Uterus (tissue), 4 donors: ENCODE measurements around the gene RANBP17. TPM values are rescaled to one million over a fixed set of nuclear protein-coding genes. Genes with fewer than 3 reads are reported as not detected.

Experiments
- DNase-seq, 2 donors: peaks; one replicate each; pipeline ENCODE4 v3.0.0-alpha.2; 2019 to 2020
- H3K27ac ChIP-seq, 2 donors: fragments of 200-600 bp; sonication (generic); 1 replicate in 1 of 2; 2 replicates in 1 of 2; pipeline ENCODE4 v1.5.1; 2016 to 2018
- H3K27me3 ChIP-seq, 2 donors: fragments of 200-600 bp; sonication (generic); one replicate each; pipeline ENCODE4 v1.5.1; 2018 to 2019; ENCODE audit warnings: control low read depth in 1 of 2
- H3K36me3 ChIP-seq, 2 donors: fragments of 200-600 bp; sonication (generic); one replicate each; pipeline ENCODE4 v1.5.1; 2019; ENCODE audit warnings: control low read depth in 1 of 2
- H3K4me1 ChIP-seq, 2 donors: fragments of 200-600 bp; sonication (generic); one replicate each; pipeline ENCODE4 v1.5.1; 2018 to 2019; ENCODE audit warnings: control low read depth in 1 of 2
- H3K4me3 ChIP-seq, 2 donors: fragments of 200-600 bp; sonication (generic); 1 replicate in 1 of 2; 2 replicates in 1 of 2; pipeline ENCODE4 v1.5.1; 2018 to 2019; ENCODE audit warnings: mild to moderate bottlenecking in 1 of 2
- H3K9me3 ChIP-seq, 2 donors: fragments of 200-600 bp; sonication (generic); one replicate each; pipeline ENCODE4 v1.5.1; 2019; ENCODE audit warnings: control low read depth in 1 of 2
- POLR2A ChIP-seq, 2 donors: fragments of 450-650 bp; IDR thresholded peaks; one replicate each; pipeline ENCODE4 v1.6.1; 2016; ENCODE audit warnings: antibody characterized with exemption in 2 of 2, mild to moderate bottlenecking in 1 of 2, moderate library complexity in 1 of 2
- intact Hi-C: fragments of 100-400 bp; cut with DNase I; formaldehyde crosslinking; loops from one replicate; pipeline ENCODE4 v1.15.1; 2023; ENCODE audit warnings: low total_unique reads
- total RNA-seq, 4 donors: library from RNA; depleted of rRNA in 3 of 4; stranded (reverse); fragments of >200 nt in 3 of 4; gene quantifications; one replicate each; pipeline versions ENCODE4 v1.1.0 to v1.2.4, GENCODE V29; 2014 to 2023
- TF ChIP-seq, protein P1 (sequence below), 4 experiments: fragments of 200-600 bp in 2 of 4; fragments of 450-650 bp in 2 of 4; sonication (generic) in 2 of 4; IDR thresholded peaks; one replicate each; pipeline ENCODE4 v1.5.1; 2016 to 2019; ENCODE audit warnings: antibody characterized with exemption in 4 of 4, mild to moderate bottlenecking in 2 of 4, moderate library complexity in 1 of 4
- donor health status: DM: yes; HTN: yes; CAD: no.

RANBP17 gene
- total RNA-seq, 4 donors from 2014 or later = 1.8 to 72.8 (median 7.6) TPM

DNA sequence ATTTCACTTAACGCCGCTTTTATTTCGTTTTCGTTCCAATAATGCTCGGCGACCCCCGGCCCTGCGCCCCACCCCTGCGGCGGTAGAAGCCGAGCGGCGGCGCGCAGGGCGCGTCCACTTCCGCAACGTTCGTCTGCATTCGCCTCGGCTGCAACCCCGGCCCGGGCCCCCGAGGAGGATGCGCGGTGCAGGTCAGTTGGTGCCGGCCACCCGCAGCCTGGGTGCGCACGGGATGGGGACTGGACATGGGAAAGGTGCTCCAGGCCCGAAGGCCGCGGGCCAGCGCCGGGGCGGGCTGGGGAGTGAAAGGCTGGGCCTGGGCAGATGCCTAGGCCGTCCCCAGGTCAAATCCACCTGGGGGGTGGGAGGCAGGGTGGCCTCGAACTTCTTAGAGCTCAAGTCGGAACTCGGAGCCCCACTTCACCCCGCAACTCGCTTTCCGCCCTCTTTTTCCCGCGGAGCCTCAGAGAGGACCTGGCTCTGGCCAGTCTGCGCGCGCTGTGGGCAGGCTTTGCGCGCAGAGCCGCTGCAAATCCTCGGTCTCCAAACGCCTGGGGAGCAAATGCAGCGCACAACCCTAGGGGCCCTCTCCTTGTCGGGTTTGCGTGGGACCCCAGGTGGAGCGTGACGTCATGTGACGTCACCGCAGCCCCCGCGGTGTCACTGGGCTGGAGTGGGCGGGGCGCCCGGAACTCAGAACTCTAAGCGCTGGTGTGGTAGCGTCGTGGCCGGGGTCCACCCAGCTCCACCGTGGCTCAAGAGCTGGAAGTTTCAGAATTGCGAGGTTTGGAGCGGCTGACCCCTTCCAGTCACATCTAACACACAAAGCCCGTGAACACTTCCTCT lies 450.5 kb downstream of the RANBP17 start:
- Histone ChIP-seq H3K4me1 (peaks cover 0 to 36% of the 10 kb centered on the region in 2 donors), H3K4me3 (no peak overlapping the region), H3K27ac (no peak overlapping the region), H3K27me3 (peaks cover 11 to 90% of the 10 kb centered on the region in 2 donors), H3K36me3 (no peaks in the 10 kb centered on the region), H3K9me3 (no peaks in the 10 kb centered on the region)
- intact Hi-C loops = no loop called here
- DNase-seq = no peak
- no peak for TF ChIP-seq POLR2A (IDR thresholded peaks at IDR 0.05)
- TF ChIP-seq, protein P1, sequence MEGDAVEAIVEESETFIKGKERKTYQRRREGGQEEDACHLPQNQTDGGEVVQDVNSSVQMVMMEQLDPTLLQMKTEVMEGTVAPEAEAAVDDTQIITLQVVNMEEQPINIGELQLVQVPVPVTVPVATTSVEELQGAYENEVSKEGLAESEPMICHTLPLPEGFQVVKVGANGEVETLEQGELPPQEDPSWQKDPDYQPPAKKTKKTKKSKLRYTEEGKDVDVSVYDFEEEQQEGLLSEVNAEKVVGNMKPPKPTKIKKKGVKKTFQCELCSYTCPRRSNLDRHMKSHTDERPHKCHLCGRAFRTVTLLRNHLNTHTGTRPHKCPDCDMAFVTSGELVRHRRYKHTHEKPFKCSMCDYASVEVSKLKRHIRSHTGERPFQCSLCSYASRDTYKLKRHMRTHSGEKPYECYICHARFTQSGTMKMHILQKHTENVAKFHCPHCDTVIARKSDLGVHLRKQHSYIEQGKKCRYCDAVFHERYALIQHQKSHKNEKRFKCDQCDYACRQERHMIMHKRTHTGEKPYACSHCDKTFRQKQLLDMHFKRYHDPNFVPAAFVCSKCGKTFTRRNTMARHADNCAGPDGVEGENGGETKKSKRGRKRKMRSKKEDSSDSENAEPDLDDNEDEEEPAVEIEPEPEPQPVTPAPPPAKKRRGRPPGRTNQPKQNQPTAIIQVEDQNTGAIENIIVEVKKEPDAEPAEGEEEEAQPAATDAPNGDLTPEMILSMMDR (IDR thresholded peaks at IDR 0.05) = no peak

GRCh38 chr5:171313481-171314206 lies 451.8 kb downstream of the RANBP17 start:
- H3K36me3 ChIP-seq = no peaks in the 10 kb centered on the region
- no peak overlapping the region for H3K4me3 ChIP-seq
- H3K27ac ChIP-seq = no peak overlapping the region
- no peaks in the 10 kb centered on the region for H3K9me3 ChIP-seq
- no peak for DNase-seq
- TF ChIP-seq, protein P1 (IDR thresholded peaks at IDR 0.05) = no peak
- no peak for TF ChIP-seq POLR2A (IDR thresholded peaks at IDR 0.05)
- H3K27me3 ChIP-seq = peaks cover 11 to 88% of the 10 kb centered on the region in 2 donors
- intact Hi-C loops = no loop called here
- peaks cover 0 to 36% of the 10 kb centered on the region in 2 donors for H3K4me1 ChIP-seq

DNA sequence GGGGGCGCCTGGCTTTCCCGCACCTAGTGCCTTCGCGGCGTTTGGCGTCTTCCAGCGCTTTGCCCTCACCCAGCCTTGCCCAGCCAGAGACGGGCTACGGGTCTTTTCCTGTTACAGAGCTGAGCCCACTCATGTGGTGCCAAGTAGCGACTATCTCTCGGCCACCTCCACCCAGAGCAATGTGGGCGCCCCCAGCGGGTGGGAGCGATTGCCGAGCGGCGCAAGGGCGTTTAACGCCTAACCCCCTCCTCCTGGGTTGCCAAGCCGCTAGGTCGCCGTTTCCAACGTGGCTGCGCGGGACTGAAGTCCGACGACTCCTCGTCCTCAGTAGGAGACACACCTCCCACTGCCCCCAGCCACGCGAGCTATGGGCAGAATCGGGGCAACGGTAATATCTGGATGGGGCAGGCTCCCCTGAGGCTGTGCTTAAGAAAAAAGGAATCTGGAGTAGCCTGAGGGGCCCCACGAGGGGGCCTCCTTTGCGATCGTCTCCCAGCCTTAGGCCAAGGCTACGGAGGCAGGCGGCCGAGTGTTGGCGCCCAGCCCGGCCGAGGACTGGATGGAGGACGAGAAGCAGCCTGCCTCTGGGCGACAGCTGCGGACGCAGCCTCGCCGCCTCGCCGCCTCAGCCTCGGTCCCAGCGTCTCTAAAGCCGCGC lies 453.0 kb downstream of the RANBP17 start:
- no peak for TF ChIP-seq POLR2A (IDR thresholded peaks at IDR 0.05)
- peaks cover 0 to 36% of the 10 kb centered on the region in 2 donors for H3K4me1 ChIP-seq
- no peak for DNase-seq
- H3K27me3 ChIP-seq = peaks cover 11 to 78% of the 10 kb centered on the region in 2 donors
- intact Hi-C loops = no loop called here
- no peaks in the 10 kb centered on the region for H3K9me3 ChIP-seq
- H3K27ac ChIP-seq = no peak overlapping the region
- no peaks in the 10 kb centered on the region for H3K36me3 ChIP-seq
- H3K4me3 ChIP-seq = no peak overlapping the region

DNA sequence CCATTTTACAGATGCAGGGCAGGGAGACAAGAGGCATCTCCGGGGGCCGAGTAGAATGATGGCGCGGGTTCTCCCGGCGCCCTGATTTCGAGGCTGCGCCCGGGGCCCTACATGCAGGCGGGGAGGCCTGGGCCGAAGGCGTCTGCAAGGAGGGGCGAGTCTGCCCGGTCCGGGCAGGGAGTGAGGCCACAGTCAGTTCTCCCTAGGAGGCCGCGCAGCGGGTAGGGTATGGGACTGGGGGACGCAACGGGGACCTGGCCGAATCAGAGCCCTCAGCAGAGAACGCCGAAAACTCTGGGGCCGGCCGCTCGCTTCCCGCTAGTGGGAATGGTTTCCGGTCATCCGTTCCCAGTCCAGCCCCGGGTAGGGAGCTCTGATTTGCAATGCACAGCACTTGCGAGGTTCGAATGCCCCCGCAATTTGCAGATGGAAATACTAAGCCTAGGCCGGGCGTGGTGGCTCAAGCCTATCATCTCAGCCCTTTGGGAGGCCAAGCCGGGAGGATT lies 453.6 kb downstream of the RANBP17 start:
- H3K4me1 ChIP-seq = peaks cover 0 to 36% of the 10 kb centered on the region in 2 donors
- no peak overlapping the region for H3K27ac ChIP-seq
- H3K9me3 ChIP-seq = no peaks in the 10 kb centered on the region
- no peaks in the 10 kb centered on the region for H3K36me3 ChIP-seq
- DNase-seq = no peak
- intact Hi-C loops = no loop called here
- TF ChIP-seq, protein P1 (IDR thresholded peaks at IDR 0.05) = no peak
- TF ChIP-seq POLR2A (IDR thresholded peaks at IDR 0.05) = no peak
- peaks cover 11 to 73% of the 10 kb centered on the region in 2 donors for H3K27me3 ChIP-seq
- H3K4me3 ChIP-seq = no peak overlapping the region

- DNase-seq = no peak
- no peak for TF ChIP-seq POLR2A (IDR thresholded peaks at IDR 0.05)
- TF ChIP-seq, protein P1 (IDR thresholded peaks at IDR 0.05) = no peak
- Histone ChIP-seq H3K4me3 (no peak overlapping the region), H3K27me3 (peaks cover 11 to 71% of the 10 kb centered on the region in 2 donors), H3K4me1 (peaks cover 0 to 33% of the 10 kb centered on the region in 2 donors), H3K36me3 (no peaks in the 10 kb centered on the region), H3K9me3 (no peaks in the 10 kb centered on the region), H3K27ac (no peak overlapping the region)
- intact Hi-C loops = no loop called here
These were observed 454.1 kb downstream of the RANBP17 start for GRCh38 chr5:171315925-171316257.
